ENCODE results near the gene DGCR2.

Gene DGCR2

GRCh38 chr22:19067696-19068348 is 54.4 kb downstream of the DGCR2 start:
- H3K36me3 ChIP-seq (replicated peaks; ENCODE audit: low read depth, low read length) = peaks cover 41% of the 10 kb centered on the region

GRCh38 chr22:19066531-19067271 is 55.5 kb downstream of the DGCR2 start:
- Histone ChIP-seq H3K9me3 (ENCODE audit: insufficient read depth, low read length) (no peaks in the 10 kb centered on the region), H3K79me2 (ENCODE audit: low read length) (no peaks in the 10 kb centered on the region), H3K4me2 (ENCODE audit: low read length) (no peak overlapping the region), H2AFZ (ENCODE audit: low read depth, low read length) (no peak overlapping the region), H3K4me1 (ENCODE audit: low read length) (no peaks in the 10 kb centered on the region), H3K36me3 (replicated peaks; ENCODE audit: low read depth, low read length) (peaks cover 42% of the 10 kb centered on the region), H3K4me3 (ENCODE audit: low read length) (no peak overlapping the region), H3K9ac (ENCODE audit: low read length) (no peak overlapping the region), H3K27ac (ENCODE audit: low read length) (no peak overlapping the region), H4K20me1 (ENCODE audit: insufficient read depth, low read length) (no peaks in the 10 kb centered on the region), H3K27me3 (ENCODE audit: low read depth, low read length) (no peaks in the 10 kb centered on the region)
- TF ChIP-seq EZH2phosphoT487 (IDR thresholded peaks at IDR 0.05; ENCODE audit: low read depth) = no peak
- TF ChIP-seq, protein P1, sequence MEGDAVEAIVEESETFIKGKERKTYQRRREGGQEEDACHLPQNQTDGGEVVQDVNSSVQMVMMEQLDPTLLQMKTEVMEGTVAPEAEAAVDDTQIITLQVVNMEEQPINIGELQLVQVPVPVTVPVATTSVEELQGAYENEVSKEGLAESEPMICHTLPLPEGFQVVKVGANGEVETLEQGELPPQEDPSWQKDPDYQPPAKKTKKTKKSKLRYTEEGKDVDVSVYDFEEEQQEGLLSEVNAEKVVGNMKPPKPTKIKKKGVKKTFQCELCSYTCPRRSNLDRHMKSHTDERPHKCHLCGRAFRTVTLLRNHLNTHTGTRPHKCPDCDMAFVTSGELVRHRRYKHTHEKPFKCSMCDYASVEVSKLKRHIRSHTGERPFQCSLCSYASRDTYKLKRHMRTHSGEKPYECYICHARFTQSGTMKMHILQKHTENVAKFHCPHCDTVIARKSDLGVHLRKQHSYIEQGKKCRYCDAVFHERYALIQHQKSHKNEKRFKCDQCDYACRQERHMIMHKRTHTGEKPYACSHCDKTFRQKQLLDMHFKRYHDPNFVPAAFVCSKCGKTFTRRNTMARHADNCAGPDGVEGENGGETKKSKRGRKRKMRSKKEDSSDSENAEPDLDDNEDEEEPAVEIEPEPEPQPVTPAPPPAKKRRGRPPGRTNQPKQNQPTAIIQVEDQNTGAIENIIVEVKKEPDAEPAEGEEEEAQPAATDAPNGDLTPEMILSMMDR (IDR thresholded peaks at IDR 0.05; ENCODE audit: low read depth, low read length) = no peak

More at GRCh38 chr22:19067696-19068348, 54.4 kb downstream of the DGCR2 start:
- no peak overlapping the region for H3K9ac ChIP-seq (ENCODE audit: low read length)
- H2AFZ ChIP-seq (ENCODE audit: low read depth, low read length) = no peak overlapping the region
- no peaks in the 10 kb centered on the region for H3K27me3 ChIP-seq (ENCODE audit: low read depth, low read length)
- no peaks in the 10 kb centered on the region for H3K9me3 ChIP-seq (ENCODE audit: insufficient read depth, low read length)
- no peaks in the 10 kb centered on the region for H3K4me1 ChIP-seq (ENCODE audit: low read length)
- TF ChIP-seq, protein P1 (IDR thresholded peaks at IDR 0.05; ENCODE audit: low read depth, low read length) = no peak
- no peak for TF ChIP-seq EZH2phosphoT487 (IDR thresholded peaks at IDR 0.05; ENCODE audit: low read depth)
- no peak overlapping the region for H3K4me2 ChIP-seq (ENCODE audit: low read length)
- no peak overlapping the region for H3K4me3 ChIP-seq (ENCODE audit: low read length)
- H3K27ac ChIP-seq (ENCODE audit: low read length) = no peak overlapping the region
- H3K79me2 ChIP-seq (ENCODE audit: low read length) = peaks cover 3% of the 10 kb centered on the region; the same call in 1 of the 2 replicates
- no peaks in the 10 kb centered on the region for H4K20me1 ChIP-seq (ENCODE audit: insufficient read depth, low read length)

GRCh38 chr22:19065929-19066328 is 56.3 kb downstream of the DGCR2 start:
- no peaks in the 10 kb centered on the region for H4K20me1 ChIP-seq (ENCODE audit: insufficient read depth, low read length)

More at GRCh38 chr22:19065929-19066328, 56.3 kb downstream of the DGCR2 start:
- Histone ChIP-seq H3K9me3 (ENCODE audit: insufficient read depth, low read length) (no peaks in the 10 kb centered on the region), H3K4me3 (ENCODE audit: low read length) (no peak overlapping the region), H3K27ac (ENCODE audit: low read length) (no peak overlapping the region), H2AFZ (ENCODE audit: low read depth, low read length) (no peak overlapping the region), H3K79me2 (ENCODE audit: low read length) (no peaks in the 10 kb centered on the region), H3K4me1 (ENCODE audit: low read length) (no peaks in the 10 kb centered on the region), H3K36me3 (replicated peaks; ENCODE audit: low read depth, low read length) (peaks cover 38% of the 10 kb centered on the region), H3K4me2 (ENCODE audit: low read length) (no peak overlapping the region), H3K9ac (ENCODE audit: low read length) (no peak overlapping the region), H3K27me3 (ENCODE audit: low read depth, low read length) (no peaks in the 10 kb centered on the region)
- TF ChIP-seq, protein P1 (IDR thresholded peaks at IDR 0.05; ENCODE audit: low read depth, low read length) = no peak
- TF ChIP-seq EZH2phosphoT487 (IDR thresholded peaks at IDR 0.05; ENCODE audit: low read depth) = no peak

Data from OCI-LY3 (cell line).